Colonic mucosa (tissue), 4 donors: Measurements from ENCODE around the gene TOR1A. TPM values are rescaled to one million over a fixed set of nuclear protein-coding genes. Genes with fewer than 3 reads are reported as not detected.

Experiments used
- DNase-seq: peaks from one replicate; pipeline ENCODE4 v3.0.0-alpha.2; 2020
- H3K27ac ChIP-seq: fragments of 200-600 bp; one replicate; pipeline ENCODE4 v1.8.0; 2021
- H3K27me3 ChIP-seq: fragments of 200-600 bp; one replicate; pipeline ENCODE4 v1.8.0; 2021
- H3K36me3 ChIP-seq: fragments of 200-600 bp; one replicate; pipeline ENCODE4 v1.8.0; 2021
- H3K4me1 ChIP-seq: fragments of 200-600 bp; one replicate; pipeline ENCODE4 v1.8.0; 2021; ENCODE audit warnings: mild to moderate bottlenecking
- H3K4me3 ChIP-seq: fragments of 200-600 bp; one replicate; pipeline ENCODE4 v1.8.0; 2021
- H3K9ac ChIP-seq, 2 donors: one replicate each; pipeline ENCODE4 v1.7.0; 2013; ENCODE audit warnings: control low read depth in 2 of 2, low read depth in 2 of 2, low read length in 2 of 2
- H3K9me3 ChIP-seq: fragments of 200-600 bp; one replicate; pipeline ENCODE4 v1.8.0; 2021
- intact Hi-C: fragments of 100-400 bp; cut with DNase I; formaldehyde crosslinking; loops from one replicate; pipeline ENCODE4 v1.14.1; 2022
- total RNA-seq, 2 donors: library from RNA; stranded (reverse); fragmentation: NEBNext Ultra II Directional in 1 of 2; extraction: Animal tissue kit (Norgen Biotek cat#: 25700) in 1 of 2; gene quantifications; one replicate each; pipeline ENCODE4 v1.2.1, GENCODE V29; 2021
- TF ChIP-seq, protein P1 (sequence below): fragments of 200-600 bp; IDR thresholded peaks from one replicate; pipeline ENCODE4 v1.8.0; 2022; ENCODE audit warnings: antibody characterized with exemption, mild to moderate bottlenecking
- donor health status: healthy.
- donor health status: DM: no; HTN: no; CAD: no.
- donor health status: DM: no; HTN: no; CAD: no.

TOR1A gene
- total RNA-seq, 2 donors from 2014 or later, result 31.0 to 31.1 TPM

DNA sequence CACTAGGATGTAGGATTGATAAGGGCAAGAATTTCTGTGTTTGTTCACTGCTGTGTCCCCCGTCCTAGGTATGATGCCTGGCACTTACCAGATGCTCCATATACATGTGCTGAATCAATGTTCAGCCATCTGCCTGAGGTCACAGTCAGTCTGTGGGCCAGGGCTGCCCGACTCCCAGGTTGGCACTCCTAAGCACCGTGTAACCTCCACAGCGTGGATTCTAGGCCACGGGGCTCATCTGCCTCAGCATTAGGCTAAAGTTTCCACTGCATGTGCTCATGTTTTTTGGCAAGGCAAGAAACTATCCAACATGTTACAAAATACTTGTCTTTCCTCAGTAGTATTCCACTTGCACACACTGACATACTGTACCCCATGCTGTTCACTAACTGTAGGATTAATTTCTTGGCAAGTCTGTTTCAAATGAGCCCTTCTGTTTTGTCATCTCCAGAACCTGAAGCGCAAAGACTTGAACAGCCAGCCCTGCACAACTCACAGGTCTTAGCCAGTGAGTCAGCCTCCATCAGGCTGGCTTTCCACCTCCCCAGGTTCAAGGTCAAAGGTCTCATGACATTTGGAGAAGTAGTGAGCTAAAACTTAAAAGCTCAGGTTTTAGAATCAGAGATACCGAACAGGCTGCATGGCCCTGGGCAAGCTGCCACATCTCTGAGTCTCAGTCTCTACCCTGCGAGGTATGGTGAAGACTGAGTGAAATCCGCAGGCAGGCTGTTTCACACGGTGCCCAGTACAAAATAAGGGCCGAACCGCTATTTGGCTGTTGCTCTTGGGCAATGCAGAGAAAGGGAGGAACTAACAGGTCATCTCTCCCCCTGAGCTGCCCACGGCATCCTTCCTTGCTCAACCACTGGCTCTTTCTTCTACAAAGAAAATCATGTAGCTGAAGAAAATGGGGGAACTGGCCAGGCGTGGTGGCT lies 7.2 kb downstream of the TOR1A start:
- H3K27me3 ChIP-seq, result no peaks in the 10 kb centered on the region
- no peaks in the 10 kb centered on the region for H3K9me3 ChIP-seq
- H3K4me1 ChIP-seq, result peaks cover 4% of the 10 kb centered on the region
- no peak overlapping the region for H3K27ac ChIP-seq
- intact Hi-C loops, result no loop called here
- TF ChIP-seq, protein P1, sequence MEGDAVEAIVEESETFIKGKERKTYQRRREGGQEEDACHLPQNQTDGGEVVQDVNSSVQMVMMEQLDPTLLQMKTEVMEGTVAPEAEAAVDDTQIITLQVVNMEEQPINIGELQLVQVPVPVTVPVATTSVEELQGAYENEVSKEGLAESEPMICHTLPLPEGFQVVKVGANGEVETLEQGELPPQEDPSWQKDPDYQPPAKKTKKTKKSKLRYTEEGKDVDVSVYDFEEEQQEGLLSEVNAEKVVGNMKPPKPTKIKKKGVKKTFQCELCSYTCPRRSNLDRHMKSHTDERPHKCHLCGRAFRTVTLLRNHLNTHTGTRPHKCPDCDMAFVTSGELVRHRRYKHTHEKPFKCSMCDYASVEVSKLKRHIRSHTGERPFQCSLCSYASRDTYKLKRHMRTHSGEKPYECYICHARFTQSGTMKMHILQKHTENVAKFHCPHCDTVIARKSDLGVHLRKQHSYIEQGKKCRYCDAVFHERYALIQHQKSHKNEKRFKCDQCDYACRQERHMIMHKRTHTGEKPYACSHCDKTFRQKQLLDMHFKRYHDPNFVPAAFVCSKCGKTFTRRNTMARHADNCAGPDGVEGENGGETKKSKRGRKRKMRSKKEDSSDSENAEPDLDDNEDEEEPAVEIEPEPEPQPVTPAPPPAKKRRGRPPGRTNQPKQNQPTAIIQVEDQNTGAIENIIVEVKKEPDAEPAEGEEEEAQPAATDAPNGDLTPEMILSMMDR, result no peak
- no peak overlapping the region for H3K4me3 ChIP-seq
- H3K9ac ChIP-seq, result no peak overlapping the region
- H3K36me3 ChIP-seq, result no peaks in the 10 kb centered on the region
- DNase-seq, result no peak

GRCh38 chr9:129815278-129815677 lies 8.7 kb downstream of the TOR1A start:
- TF ChIP-seq, protein P1, result no peak
- Histone ChIP-seq H3K27me3 (no peaks in the 10 kb centered on the region), H3K36me3 (no peaks in the 10 kb centered on the region), H3K27ac (no peak overlapping the region), H3K4me3 (no peak overlapping the region), H3K4me1 (peaks cover 5% of the 10 kb centered on the region), H3K9ac (no peak overlapping the region), H3K9me3 (no peaks in the 10 kb centered on the region)
- no peak for DNase-seq
- intact Hi-C loops, result no loop called here

- no peak overlapping the region for H3K9ac ChIP-seq
- H3K4me3 ChIP-seq, result no peak overlapping the region
- TF ChIP-seq, protein P1, result no peak
- no peaks in the 10 kb centered on the region for H3K9me3 ChIP-seq
- no peak overlapping the region for H3K27ac ChIP-seq
- intact Hi-C loops, result no loop called here
- no peak for DNase-seq
- H3K4me1 ChIP-seq, result peaks cover 12% of the 10 kb centered on the region
- H3K36me3 ChIP-seq, result no peaks in the 10 kb centered on the region
- H3K27me3 ChIP-seq, result no peaks in the 10 kb centered on the region
These were observed 9.3 kb downstream of the TOR1A start for GRCh38 chr9:129814432-129815223.

- Histone ChIP-seq H3K4me1 (peaks cover 12% of the 10 kb centered on the region), H3K9me3 (no peaks in the 10 kb centered on the region), H3K27ac (no peak overlapping the region), H3K36me3 (no peaks in the 10 kb centered on the region), H3K9ac (no peak overlapping the region), H3K4me3 (no peak overlapping the region), H3K27me3 (no peaks in the 10 kb centered on the region)
- DNase-seq, result no peak
- TF ChIP-seq, protein P1, result no peak
- intact Hi-C loops, result no loop called here
These were observed 10.3 kb downstream of the TOR1A start for GRCh38 chr9:129813661-129814060.

DNA sequence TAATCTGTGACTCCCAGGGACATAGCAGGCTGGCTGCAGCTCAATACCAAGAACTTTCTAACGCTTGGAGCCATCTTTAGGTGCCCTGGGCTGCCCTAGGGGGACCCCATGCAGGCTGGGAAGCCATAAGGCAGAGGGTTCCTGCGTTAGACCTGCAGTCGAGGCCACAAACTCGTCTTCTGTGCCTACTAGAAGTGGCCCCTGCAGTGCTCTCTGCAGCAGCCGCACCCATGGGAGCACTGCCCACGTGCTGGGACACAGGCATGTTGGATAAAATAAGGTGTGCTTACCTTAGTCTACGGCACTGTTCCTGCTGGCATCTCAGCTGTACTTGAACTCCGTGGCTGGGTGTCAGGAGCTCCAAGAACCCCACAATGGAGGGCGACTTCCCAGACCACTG lies 11.6 kb downstream of the TOR1A start:
- Histone ChIP-seq H3K9ac (peak overlapping the region in 1 of 2 donors; percentile 84), H3K4me3 (no peak overlapping the region), H3K27me3 (no peaks in the 10 kb centered on the region), H3K4me1 (peaks cover 12% of the 10 kb centered on the region), H3K9me3 (no peaks in the 10 kb centered on the region), H3K27ac (peak overlapping the region; percentile 79), H3K36me3 (no peaks in the 10 kb centered on the region)
- intact Hi-C loops, result no loop called here
- TF ChIP-seq, protein P1, result no peak
- DNase-seq, result peak; percentile 56
